NCI-H187 (cell line): Measurements from ENCODE around the gene URB2.

Source experiments
- DNase-seq, 2 experiments: peaks; one replicate each; lab custom pipeline; 2025; lab: John Stamatoyannopoulos, UW

Gene URB2

DNA sequence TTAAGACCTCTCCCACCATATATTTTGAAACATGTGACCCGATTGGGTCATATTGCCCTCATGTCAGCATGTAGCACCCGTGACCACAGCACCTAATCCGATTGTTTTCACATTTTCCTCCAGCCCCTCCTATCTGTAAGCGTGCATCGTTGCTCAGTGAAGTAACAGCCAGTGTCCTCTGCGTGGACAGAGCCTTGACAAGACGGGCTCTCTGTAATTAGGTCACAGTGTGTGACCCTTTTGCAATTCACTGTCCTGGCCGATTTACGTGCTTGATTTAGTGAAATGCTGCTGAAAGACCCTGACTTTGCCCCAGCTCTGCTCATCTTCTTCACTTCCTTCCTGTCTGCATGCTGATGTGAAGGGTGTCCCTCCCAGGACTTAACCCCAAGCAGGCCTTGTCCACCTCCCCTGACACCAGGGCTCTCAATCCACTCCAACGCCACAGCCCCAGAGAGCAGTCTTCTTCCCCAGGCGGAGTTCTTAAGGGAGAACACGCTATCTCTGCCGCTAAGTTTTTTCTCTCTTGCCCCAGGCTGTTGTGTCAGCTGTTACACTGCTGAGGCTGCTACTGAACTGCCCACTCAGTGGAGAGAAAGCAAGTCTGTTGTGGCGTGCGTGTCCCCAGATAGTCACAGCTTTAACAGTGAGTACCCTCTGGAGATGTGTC is 19.4 kb downstream of the URB2 start:
- no peak for DNase-seq

DNA sequence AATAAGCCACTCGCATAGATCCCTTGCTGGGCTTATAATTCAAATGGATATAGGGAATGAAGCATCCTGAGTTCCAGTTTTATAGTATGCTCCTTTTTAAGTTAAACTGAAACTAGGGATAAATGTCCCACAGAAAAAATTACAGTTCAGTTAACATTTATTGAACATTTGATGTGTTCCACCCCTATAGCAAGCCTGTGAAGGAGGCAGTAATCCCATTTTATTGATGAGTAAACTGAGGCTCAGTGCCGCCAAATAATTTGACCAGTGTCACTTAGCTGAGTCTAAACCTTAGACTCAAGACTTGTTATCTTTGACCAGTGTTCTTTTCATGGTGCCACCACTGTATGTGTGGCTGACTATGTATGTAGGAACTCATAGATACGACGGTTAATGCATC is 22.4 kb downstream of the URB2 start:
- DNase-seq: no peak

DNA sequence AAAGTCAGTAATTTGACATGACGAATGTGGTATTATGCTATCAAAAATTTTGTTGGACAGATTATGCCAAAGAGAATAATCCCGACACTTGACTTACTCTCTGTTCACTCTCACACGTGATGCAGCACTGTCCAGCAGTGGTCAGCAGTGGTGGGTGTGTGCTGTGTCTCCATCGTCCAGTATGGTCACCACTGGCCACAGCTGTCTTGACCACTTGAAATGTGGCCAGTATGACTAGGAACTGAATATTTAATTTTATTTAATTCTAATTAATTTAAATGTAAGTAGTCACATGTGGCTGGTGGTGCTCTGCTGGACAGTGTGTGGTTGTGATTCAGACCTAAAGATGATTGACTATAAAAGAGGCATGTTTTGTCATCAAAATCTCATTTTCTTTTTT is 24.0 kb downstream of the URB2 start:
- no peak for DNase-seq

DNA sequence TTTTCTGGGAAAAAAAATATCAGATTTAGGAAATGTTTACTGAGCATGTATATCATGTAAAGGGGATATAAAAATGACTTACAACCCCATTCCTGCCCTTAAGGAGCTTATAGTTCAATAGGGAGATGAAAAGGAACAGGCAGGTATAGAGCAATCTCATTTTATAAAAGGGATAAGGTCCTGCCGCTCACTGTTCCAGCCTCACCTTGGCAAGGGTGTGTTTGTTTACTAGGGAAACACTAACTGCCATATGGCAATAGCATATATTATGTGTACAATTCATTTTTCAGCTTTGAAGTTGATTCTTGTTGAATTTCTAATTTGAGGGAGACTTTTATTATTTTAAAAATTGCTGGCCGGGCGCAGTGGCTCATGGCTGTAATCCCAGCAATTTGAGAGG is 25.5 kb downstream of the URB2 start:
- no peak for DNase-seq

GRCh38 chr1:229653420-229653819 is 27.4 kb downstream of the URB2 start:
- no peak for DNase-seq

DNA sequence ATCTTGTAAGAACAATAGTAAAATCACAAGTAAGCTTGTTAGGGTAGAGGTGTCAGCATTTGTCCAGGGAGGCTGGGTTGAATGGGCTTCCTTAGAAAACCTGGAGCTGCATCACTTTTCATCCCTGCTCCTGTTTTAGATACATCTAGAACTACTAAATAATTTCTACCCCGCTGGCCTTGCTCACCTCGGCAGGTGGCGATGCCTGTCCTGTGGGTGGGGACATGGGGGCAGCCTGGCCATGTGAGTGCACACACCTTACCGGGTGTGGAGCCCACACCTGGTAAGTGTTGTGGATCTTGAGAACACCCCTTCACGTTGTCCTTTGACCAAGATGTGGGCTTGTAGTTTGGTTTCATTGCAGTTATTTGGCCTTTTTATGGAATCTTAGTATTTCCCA is 29.7 kb downstream of the URB2 start:
- no peak for DNase-seq

DNA sequence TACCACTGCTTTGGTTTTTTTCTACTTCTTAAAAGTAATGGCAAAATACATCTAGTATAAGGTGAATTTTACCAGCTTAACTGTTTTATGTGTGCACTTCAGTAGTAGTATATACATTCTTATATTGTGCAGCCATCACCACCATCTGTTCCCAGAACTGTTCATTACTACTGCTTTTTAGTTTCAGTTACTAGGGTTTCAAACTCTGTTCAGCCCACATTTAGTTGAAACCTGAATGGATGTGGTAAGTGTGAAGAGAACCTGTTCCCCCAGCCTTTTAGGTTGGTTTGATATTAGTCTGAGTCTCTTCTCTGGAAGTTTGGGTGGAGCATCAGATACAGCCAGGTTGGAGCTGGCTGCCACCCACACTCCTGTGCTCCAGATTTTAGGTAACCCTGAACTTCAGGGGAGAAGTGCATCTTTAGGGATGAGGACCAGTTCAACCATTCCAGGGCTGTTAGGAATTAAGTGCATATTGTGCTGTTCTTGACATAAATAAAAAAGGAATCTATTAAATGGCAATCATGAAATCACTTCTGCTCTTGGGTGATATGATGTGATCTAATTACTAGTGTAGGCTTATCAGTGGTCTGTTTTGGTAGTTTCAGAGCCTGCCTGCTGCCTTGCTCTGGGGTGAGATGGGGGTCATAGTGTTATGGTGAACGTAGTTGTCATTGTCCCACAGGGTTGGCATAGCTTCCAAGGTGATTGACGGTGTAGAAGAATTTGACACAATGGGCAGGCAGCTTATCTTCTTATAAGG is 32.1 kb downstream of the URB2 start:
- no peak for DNase-seq

DNA sequence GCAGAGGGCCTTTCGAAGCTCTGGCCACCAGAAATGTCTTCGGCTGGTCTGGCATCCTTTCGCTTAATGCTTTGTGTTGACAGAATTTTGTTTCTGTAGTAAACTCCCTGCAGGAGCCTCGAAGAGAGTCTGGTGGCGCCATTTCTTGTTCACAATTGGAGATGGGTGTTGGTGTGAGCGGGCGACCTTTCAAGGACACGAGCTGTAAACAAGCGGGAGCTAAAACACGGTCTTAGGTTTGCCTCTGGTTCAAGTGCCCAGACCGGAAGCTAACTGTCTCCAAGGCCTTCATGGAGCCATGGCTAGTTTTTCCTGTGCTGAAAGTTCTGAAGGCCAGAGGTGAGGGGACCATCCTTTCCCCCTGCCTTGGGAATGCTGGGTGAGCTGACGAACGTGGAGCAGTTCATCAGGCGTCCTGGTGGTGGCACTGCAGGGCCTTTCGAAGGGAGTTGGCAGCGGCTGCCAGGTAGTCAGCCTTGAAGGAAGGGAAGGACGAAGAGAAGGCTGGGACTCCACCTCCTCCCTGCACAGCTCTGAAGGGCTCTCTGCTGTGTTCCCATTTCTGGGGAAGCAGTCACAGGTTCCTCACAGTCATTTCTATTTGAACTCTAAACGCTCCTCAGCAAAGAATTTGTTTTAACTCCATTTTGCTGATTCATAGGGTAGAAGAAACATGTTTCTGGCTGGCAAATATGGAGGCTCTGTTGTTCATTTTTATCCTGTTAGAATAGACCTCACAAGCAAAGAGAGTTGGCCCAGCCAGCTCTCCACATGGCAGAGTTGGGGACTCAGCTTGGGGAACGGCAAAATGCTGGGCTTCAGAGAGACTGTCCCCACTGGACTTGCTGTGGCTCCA is 35.2 kb downstream of the URB2 start:
- DNase-seq: peak; percentile 29 to 37

DNA sequence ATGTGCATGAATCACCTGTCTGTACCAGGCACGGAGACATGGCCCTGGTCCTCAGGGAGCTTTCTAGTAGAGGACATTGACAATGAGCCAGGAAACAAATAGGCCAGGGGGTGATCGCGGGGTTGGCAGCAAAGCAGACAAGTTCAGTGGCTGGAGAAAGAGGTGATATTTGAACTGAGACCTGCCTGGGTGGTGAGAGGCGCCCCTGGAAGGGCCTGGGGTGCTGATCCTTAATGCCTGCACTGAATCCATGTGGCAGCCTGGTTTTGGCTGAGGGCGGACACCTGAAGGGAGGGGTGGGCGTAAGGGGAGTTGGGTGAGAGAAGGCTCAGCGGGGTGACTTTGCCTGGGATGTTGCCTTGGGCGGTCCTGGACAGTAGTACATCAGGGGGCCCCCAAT is 35.9 kb downstream of the URB2 start:
- no peak for DNase-seq

DNA sequence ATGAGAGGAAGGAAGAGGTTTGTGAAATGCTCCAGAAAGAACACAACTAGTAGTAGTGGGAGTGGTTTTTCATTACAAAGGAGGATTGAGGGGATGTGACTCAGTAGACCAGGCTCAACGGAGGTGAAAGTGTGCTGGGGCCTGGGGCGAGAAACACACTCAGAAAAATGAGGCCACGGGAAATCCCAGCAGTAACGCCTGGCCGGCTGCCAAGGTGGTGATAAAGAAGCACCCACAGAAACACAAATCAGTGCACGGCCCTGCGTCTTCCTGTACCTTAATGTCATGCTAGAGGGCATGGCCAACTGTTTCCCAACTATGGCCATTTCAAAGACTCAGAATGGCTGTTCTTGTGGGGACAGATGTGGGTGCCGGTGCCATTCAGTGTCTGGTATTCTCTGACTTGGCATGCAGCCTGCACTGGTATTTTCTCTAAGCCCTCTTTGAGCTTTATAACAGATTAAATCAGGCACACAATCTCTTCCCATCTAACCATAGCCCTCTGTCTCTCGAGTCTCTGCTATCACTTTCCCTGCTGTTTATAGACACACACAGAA is 38.2 kb downstream of the URB2 start:
- DNase-seq: no peak

GRCh38 chr1:229665912-229666558 is 40.0 kb downstream of the URB2 start:
- no peak for DNase-seq

GRCh38 chr1:229666585-229666984 is 40.5 kb downstream of the URB2 start:
- no peak for DNase-seq

DNA sequence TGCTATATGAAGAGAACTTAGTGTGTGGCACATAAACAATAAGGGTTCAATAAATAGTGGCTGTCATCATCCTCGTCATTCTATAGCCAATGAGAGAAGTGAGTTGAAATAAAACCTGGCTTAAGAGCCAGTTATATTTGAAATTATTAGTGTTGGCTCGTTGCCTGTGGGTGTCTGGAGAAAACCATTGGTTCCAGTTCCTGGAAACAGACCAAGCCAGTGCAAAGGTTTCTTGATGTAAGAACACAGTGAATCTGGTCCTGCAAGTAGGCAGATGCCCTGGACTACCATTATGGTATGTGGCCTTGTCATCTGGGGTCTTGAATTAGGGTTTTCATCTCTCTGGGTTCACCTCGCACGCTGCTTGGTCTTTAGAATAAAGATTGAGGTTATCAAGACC is 43.3 kb downstream of the URB2 start:
- no peak for DNase-seq

DNA sequence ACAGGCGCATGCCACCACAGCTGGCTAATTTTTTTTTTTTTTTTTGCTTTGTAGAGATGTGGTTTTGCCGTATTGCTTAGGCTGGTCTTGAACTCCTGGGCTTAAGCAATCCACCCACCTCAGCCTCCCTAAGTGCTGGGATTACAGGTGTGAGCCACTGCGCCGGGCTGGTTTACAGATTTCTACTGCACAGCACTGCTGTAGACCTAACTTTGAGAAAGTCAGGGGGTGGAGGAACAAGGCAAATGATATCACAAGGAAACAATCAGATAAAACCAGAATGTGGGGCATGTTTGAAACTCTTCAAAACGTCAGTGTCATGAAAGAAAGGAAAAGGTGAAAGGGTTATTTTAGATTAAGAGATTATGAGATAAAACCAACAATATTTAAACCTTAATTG is 45.3 kb downstream of the URB2 start:
- no peak for DNase-seq

DNA sequence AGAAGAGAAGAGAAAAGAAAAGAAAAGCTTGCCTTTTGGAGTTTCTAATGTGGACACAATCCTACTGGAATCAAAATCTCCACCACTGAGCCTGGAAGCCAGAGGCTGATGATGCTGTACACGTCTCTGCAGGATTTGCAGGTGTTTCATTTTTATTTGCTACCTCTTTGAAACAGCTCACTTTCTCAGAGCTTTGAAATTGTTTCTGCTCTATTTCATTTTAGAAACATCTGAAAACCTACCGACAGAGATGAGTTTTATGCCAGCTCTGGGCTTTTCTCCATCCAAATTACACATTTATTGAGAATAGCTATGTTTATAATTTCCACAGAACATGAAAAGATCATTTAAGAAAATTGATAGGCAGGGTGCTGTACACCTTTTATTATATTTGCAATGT is 46.2 kb downstream of the URB2 start:
- DNase-seq: no peak

DNA sequence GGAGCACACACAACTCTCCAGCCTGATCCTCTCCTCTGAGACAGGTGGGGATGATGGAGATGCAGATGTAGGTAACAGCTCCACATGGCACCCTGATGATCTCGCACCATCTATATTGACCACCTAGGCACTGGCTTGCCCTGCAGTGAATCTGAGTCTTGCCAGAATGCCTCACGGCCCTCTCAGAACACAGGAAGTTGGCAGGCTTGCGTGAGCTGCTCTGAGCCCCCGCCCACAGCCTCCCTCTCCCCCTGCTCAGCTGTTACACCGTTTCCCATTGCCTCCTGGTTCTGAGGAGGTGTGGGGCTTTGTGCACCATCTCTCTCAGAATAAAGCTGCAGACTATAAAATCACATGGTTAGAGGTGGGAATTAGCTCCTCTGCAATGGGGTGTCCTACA is 48.0 kb downstream of the URB2 start:
- no peak for DNase-seq

DNA sequence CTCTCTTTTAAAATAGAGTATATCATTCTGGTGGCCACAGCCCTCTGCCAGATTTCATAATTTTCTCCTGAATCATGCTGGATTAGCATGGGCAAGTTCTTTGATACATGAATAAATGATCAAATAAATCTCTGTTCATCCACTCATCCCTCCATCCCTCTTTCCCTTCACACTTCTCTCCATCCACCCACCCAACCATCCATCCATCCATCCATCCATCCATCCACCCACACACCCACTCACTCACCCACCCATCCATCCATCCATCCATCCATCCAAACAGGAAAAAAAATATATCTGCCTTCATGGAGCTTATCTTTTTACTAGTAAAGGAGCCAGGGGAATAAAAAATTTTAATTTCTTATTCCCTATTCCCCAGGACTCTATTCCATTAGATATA is 49.3 kb downstream of the URB2 start:
- DNase-seq: no peak

- no peak for DNase-seq
Observed at GRCh38 chr1:229685149-229685548, 59.1 kb downstream of the URB2 start.

DNA sequence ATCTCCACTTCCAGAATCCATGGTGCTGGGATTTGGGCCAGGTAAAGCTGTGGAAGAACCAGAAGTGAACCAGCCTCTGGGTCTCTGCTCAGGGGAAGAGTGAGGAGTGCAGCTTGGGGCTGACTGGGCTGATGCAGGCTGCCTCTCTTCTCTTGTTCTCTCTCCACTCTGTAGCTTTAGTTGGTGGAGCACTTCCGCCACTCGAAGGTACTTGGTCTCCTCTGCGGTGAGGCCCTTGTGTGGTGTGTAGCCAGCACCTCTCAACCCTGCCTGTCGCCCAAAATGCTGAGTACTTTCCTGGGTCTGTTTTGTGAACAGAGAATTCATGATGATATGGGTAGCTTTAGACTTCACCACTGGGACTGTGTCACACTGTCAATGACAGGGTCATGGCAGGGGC is 63.2 kb downstream of the URB2 start:
- no peak for DNase-seq

GRCh38 chr1:229689904-229690303 is 63.9 kb downstream of the URB2 start:
- no peak for DNase-seq

DNA sequence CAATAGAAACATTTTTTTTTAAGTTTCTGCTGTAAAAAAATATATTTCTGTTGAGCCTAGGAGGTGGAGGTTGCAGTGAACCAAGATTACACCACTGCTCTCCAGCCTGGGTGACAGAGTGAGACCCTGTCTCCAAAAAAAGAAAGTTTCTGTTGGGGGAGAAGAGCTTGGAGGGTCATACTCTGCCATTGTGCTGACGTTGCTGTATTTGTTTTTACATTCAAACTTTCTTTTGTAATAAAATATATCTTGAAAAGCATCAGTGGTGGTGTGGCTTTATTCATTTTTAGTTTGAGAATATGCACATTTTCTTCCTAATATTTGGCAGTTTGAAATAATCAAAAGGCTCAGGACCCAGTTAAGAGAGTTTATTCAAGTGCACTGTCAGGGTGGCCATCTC is 64.6 kb downstream of the URB2 start:
- no peak for DNase-seq

DNA sequence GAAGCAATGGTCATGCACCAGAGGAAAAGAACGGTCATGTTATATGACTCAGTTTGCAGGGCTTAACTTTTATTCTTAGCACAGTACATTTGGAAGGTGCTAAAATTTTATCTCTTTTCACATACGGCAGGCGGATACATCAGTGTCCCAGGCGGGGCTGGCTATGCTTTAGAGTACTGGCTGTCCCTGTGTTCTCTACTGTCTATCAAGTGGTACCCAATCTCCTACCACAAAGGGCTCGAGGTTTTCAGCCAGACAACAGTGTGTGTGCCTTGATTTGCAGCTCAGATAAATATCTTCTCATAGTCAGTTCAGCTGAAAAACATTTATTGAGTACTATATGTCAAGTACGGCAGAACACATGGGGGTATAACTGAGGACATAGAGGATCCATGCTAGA is 65.3 kb downstream of the URB2 start:
- no peak for DNase-seq
